Globus pallidus (tissue), 1 donor: ENCODE results near the gene TSSC4.

Source experiments
- DNase-seq: peaks from one replicate; pipeline ENCODE4 v3.0.0-alpha.2; 2015; ENCODE audit warnings: low spot score

TSSC4 gene

GRCh38 chr11:2369320-2369719, 31.2 kb upstream of the TSSC4 start:
- DNase-seq = no peak

- DNase-seq = no peak
Observed at GRCh38 chr11:2369896-2370295, 30.7 kb upstream of the TSSC4 start.

GRCh38 chr11:2374456-2375201, 25.9 kb upstream of the TSSC4 start:
- DNase-seq = no peak

- DNase-seq = no peak
Observed at GRCh38 chr11:2375341-2375853, 25.2 kb upstream of the TSSC4 start.

- DNase-seq = no peak
Observed at GRCh38 chr11:2375964-2376551, 24.5 kb upstream of the TSSC4 start.

- no peak for DNase-seq
Observed at GRCh38 chr11:2376751-2377451, 23.6 kb upstream of the TSSC4 start, which contains the start of gene CD81. TSS of gene CD81 (plus strand) at chr11:2377310. CDS start at chr11:2377550, 240 bp downstream.

GRCh38 chr11:2377511-2378443, 22.8 kb upstream of the TSSC4 start:
- DNase-seq = no peak

GRCh38 chr11:2378527-2379210, 21.9 kb upstream of the TSSC4 start:
- DNase-seq = no peak

GRCh38 chr11:2379466-2380174, 20.9 kb upstream of the TSSC4 start:
- no peak for DNase-seq

GRCh38 chr11:2380396-2380795, 20.2 kb upstream of the TSSC4 start:
- DNase-seq = no peak

GRCh38 chr11:2380807-2381350, 19.7 kb upstream of the TSSC4 start:
- peak; percentile 70 for DNase-seq

- DNase-seq = no peak
Observed at GRCh38 chr11:2381494-2382128, 18.9 kb upstream of the TSSC4 start.

GRCh38 chr11:2382129-2382517, 18.4 kb upstream of the TSSC4 start:
- DNase-seq = no peak

- DNase-seq = no peak
Observed at GRCh38 chr11:2382936-2383851, 17.4 kb upstream of the TSSC4 start.

- DNase-seq = peak; percentile 64
Observed at GRCh38 chr11:2383852-2384804, 16.4 kb upstream of the TSSC4 start.

- no peak for DNase-seq
Observed at GRCh38 chr11:2385156-2386151, 15.1 kb upstream of the TSSC4 start.
